Naive thymus-derived CD4-positive, alpha-beta T cell (primary cell): ENCODE measurements around the gene SNAI1. TPM values are rescaled to one million over a fixed set of nuclear protein-coding genes. Genes with fewer than 3 reads are reported as not detected.
"Not testable (repeated sequence)": the region's sequence is repeated elsewhere in the genome, so short reads cannot be mapped to it uniquely, and the experiment has no call there.

ENCODE experiments used
- ATAC-seq: fragments of 150-1000 bp; cut with Tn5 transposase; 2 replicates; pipeline ENCODE4 v1.10.0; 2021; ENCODE audit warnings: mild to moderate bottlenecking, moderate library complexity
- CTCF ChIA-PET: fragments of 350-600 bp; sonication (Branson Sonifier 250); formaldehyde crosslinking; loops from one replicate; lab custom pipeline; 2021; ENCODE audit warnings: antibody characterized with exemption; lab: Charles Lee
- POLR2A ChIA-PET: fragments of 350-600 bp; sonication (Branson Sonifier 250); formaldehyde crosslinking; loops from one replicate; lab custom pipeline; 2021; ENCODE audit warnings: antibody characterized with exemption, inconsistent platforms; lab: Charles Lee
- DNase-seq, 9 donors: peaks; one replicate each; pipeline versions ENCODE4 v3.0.0 to v3.0.0-alpha.2; 2020 to 2022; ENCODE audit warnings: mixed read lengths in 1 of 9
- H3K27ac ChIP-seq: one replicate; pipeline ENCODE4 v1.7.0; 2013; ENCODE audit warnings: mild to moderate bottlenecking, low read depth, low read length, moderate library complexity
- H3K27me3 ChIP-seq, 2 donors: one replicate each; pipeline ENCODE4 v1.7.0; 2013; ENCODE audit warnings: low read length in 2 of 2, mild to moderate bottlenecking in 2 of 2, moderate library complexity in 2 of 2; ENCODE audit not compliant: control insufficient read depth in 2 of 2, insufficient read depth in 2 of 2
- H3K36me3 ChIP-seq, 3 experiments: 1 replicate in 2 of 3; 2 replicates in 1 of 3; pipeline ENCODE4 v1.7.0; 2013; ENCODE audit warnings: low read length in 3 of 3, mild to moderate bottlenecking in 3 of 3, moderate library complexity in 1 of 3; ENCODE audit not compliant: insufficient read depth in 3 of 3, control insufficient read depth in 2 of 3
- H3K4me1 ChIP-seq, 2 donors: one replicate each; pipeline ENCODE4 v1.7.0; 2013; ENCODE audit warnings: low read length in 2 of 2, mild to moderate bottlenecking in 2 of 2, moderate library complexity in 1 of 2; ENCODE audit not compliant: control insufficient read depth in 2 of 2, insufficient read depth in 2 of 2
- H3K4me3 ChIP-seq: 2 replicates; pipeline ENCODE4 v1.7.0; 2013; ENCODE audit warnings: mild to moderate bottlenecking, low read length
- H3K9me3 ChIP-seq, 3 experiments: 1 replicate in 2 of 3; 2 replicates in 1 of 3; pipeline ENCODE4 v1.7.0; 2013; ENCODE audit warnings: low read length in 3 of 3; ENCODE audit not compliant: control insufficient read depth in 2 of 3
- H3K27ac Mint-ChIP-seq, 9 donors: one replicate each; pipeline ENCODE4 v1.8.0; 2020 to 2022; ENCODE audit warnings: mixed read lengths in 9 of 9, mild to moderate bottlenecking in 8 of 9, moderate library complexity in 5 of 9, inconsistent platforms in 2 of 9
- H3K27me3 Mint-ChIP-seq, 5 donors: one replicate each; pipeline ENCODE4 v1.8.0; 2021 to 2022; ENCODE audit warnings: mixed read lengths in 5 of 5, mild to moderate bottlenecking in 1 of 5
- H3K36me3 Mint-ChIP-seq, 5 donors: one replicate each; pipeline ENCODE4 v1.8.0; 2020 to 2022; ENCODE audit warnings: mixed read lengths in 5 of 5, mild to moderate bottlenecking in 3 of 5, inconsistent platforms in 1 of 5
- H3K4me1 Mint-ChIP-seq, 7 donors: one replicate each; pipeline ENCODE4 v1.8.0; 2020 to 2022; ENCODE audit warnings: mixed read lengths in 7 of 7, mild to moderate bottlenecking in 3 of 7, inconsistent platforms in 1 of 7
- H3K4me3 Mint-ChIP-seq, 10 donors: one replicate each; pipeline ENCODE4 v1.8.0; 2020 to 2022; ENCODE audit warnings: mild to moderate bottlenecking in 10 of 10, mixed read lengths in 10 of 10, moderate library complexity in 6 of 10, inconsistent platforms in 2 of 10
- H3K9me3 Mint-ChIP-seq, 11 donors: one replicate each; pipeline ENCODE4 v1.8.0; 2020 to 2022; ENCODE audit warnings: mixed read lengths in 11 of 11, mild to moderate bottlenecking in 4 of 11, inconsistent platforms in 1 of 11, moderate library complexity in 1 of 11
- intact Hi-C, 2 donors: fragments of 100-400 bp; cut with micrococcal nuclease; formaldehyde crosslinking; loops; one replicate each; pipeline ENCODE4 v1.15.1; 2023
- polyA plus RNA-seq, 2 donors: library from polyadenylated mRNA; unstranded; fragments of 300-500 nt; fragmentation: Illumina TruSeq; gene quantifications; one replicate each; pipeline ENCODE4 v1.2.3, GENCODE V29; 2021
- total RNA-seq, 6 experiments: library from RNA in 5 of 6; stranded (reverse) in 5 of 6; gene quantifications; 1 replicate in 5 of 6; 2 replicates in 1 of 6; pipeline ENCODE4 v1.2.3 and lab custom pipeline; 2021 to 2026

SNAI1 gene
- total and polyA plus RNA-seq, 7 experiments from 2014 or later: 0.22 to 7.0 (median 0.34) TPM

DNA sequence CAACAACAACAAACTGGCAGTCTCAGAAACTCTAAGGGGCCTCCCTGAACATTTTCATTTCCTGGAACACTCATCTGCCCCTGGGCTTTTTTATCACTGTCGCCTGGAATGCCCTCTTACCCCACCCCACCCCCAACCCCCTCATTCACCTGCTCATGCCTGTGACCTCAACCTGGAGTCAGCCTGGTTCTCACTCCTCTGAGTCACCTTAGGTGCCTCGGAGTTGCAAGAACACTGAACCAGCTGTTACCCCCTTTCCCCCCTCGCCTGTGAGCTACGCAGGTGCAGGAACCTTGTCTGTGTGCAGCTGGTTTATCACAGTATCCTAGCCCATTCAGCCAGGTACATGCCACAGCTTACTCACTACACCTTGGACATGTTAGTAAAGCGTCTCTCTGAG, 12.8 kb upstream of the SNAI1 start:
- no peaks in the 10 kb centered on the region for H3K9me3 Mint-ChIP-seq
- ChIA-PET CTCF (no interaction called here), POLR2A (no interaction called here)
- H3K27ac Mint-ChIP-seq: no peak overlapping the region
- DNase-seq: no peak
- Histone ChIP-seq H3K4me1 (no peaks in the 10 kb centered on the region), H3K36me3 (peaks cover 0 to 6% (median 0%) of the 10 kb centered on the region in 3 experiments), H3K27ac (no peak overlapping the region), H3K27me3 (no peaks in the 10 kb centered on the region), H3K4me3 (no peak overlapping the region), H3K9me3 (no peaks in the 10 kb centered on the region)
- no peak overlapping the region for H3K4me3 Mint-ChIP-seq
- H3K27me3 Mint-ChIP-seq: no peaks in the 10 kb centered on the region
- no peak for ATAC-seq
- no peaks in the 10 kb centered on the region for H3K36me3 Mint-ChIP-seq
- intact Hi-C loops: no loop called here
- H3K4me1 Mint-ChIP-seq: no peaks in the 10 kb centered on the region

GRCh38 chr20:49970498-49970897, 12.3 kb upstream of the SNAI1 start:
- H3K9me3 Mint-ChIP-seq: no peaks in the 10 kb centered on the region
- H3K4me1 Mint-ChIP-seq: no peaks in the 10 kb centered on the region
- H3K27me3 Mint-ChIP-seq: no peaks in the 10 kb centered on the region
- no peaks in the 10 kb centered on the region for H3K36me3 Mint-ChIP-seq
- Histone ChIP-seq H3K27ac (no peak overlapping the region), H3K4me3 (no peak overlapping the region), H3K9me3 (no peaks in the 10 kb centered on the region), H3K36me3 (peaks cover 0 to under 1% (median 0%) of the 10 kb centered on the region in 3 experiments), H3K4me1 (no peaks in the 10 kb centered on the region), H3K27me3 (no peaks in the 10 kb centered on the region)
- ChIA-PET CTCF (no interaction called here), POLR2A (no interaction called here)
- ATAC-seq (no peak), DNase-seq (no peak)
- H3K4me3 Mint-ChIP-seq: no peak overlapping the region
- no peak overlapping the region for H3K27ac Mint-ChIP-seq
- intact Hi-C loops: no loop called here

- Histone ChIP-seq H3K4me3 (no peak overlapping the region), H3K27me3 (no peaks in the 10 kb centered on the region), H3K36me3 (no peaks in the 10 kb centered on the region), H3K27ac (no peak overlapping the region), H3K9me3 (no peaks in the 10 kb centered on the region), H3K4me1 (peaks cover 0 to 4% of the 10 kb centered on the region in 2 donors)
- H3K36me3 Mint-ChIP-seq: no peaks in the 10 kb centered on the region
- H3K27ac Mint-ChIP-seq: no peak overlapping the region
- intact Hi-C loops: no loop called here
- POLR2A ChIA-PET: no interaction called here
- no peak for DNase-seq
- peaks cover 0 to 7% (median 0%) of the 10 kb centered on the region in 5 donors for H3K27me3 Mint-ChIP-seq
- no peak for ATAC-seq
- H3K4me1 Mint-ChIP-seq: no peaks in the 10 kb centered on the region
- H3K9me3 Mint-ChIP-seq: no peaks in the 10 kb centered on the region
- H3K4me3 Mint-ChIP-seq: no peak overlapping the region
- CTCF ChIA-PET: no interaction called here
Measured at GRCh38 chr20:49973981-49974380, 8.8 kb upstream of the SNAI1 start.

GRCh38 chr20:49976542-49976941, 6.2 kb upstream of the SNAI1 start:
- CTCF ChIA-PET: interaction anchor here (0.5 to 5.0 kb wide), 2 partner anchors 94 to 270 kb away, joined by 6 to 61 read pairs; no protein-coding TSS in a partner anchor
- DNase-seq (no peak), ATAC-seq (no peak)
- Mint-ChIP-seq H3K27ac (no peak overlapping the region), H3K36me3 (no peaks in the 10 kb centered on the region), H3K4me3 (no peak overlapping the region), H3K4me1 (peaks cover 5 to 17% (median 11%) of the 10 kb centered on the region in 7 donors), H3K27me3 (peaks cover 0 to 26% (median 0%) of the 10 kb centered on the region in 5 donors), H3K9me3 (no peaks in the 10 kb centered on the region)
- Histone ChIP-seq H3K4me3 (no peak overlapping the region), H3K27ac (no peak overlapping the region), H3K9me3 (no peaks in the 10 kb centered on the region), H3K36me3 (no peaks in the 10 kb centered on the region), H3K27me3 (no peaks in the 10 kb centered on the region), H3K4me1 (peaks cover 0 to 11% of the 10 kb centered on the region in 2 donors)
- intact Hi-C loops: loop anchor here in 1 of 2 donors (5.0 kb wide), 2 partner anchors 111 to 486 kb away; no protein-coding TSS in a partner anchor
- POLR2A ChIA-PET: interaction anchor here (0.6 to 0.7 kb wide), 3 partner anchors 39 to 201 kb away, joined by 3 to 4 read pairs (median 3); partner anchors contain the start of gene UBE2V1

GRCh38 chr20:49977740-49978139, 5.0 kb upstream of the SNAI1 start:
- H3K9me3 Mint-ChIP-seq, H3K27ac ChIP-seq, H3K27ac Mint-ChIP-seq, H3K4me3 Mint-ChIP-seq, ATAC-seq, H3K36me3 Mint-ChIP-seq, H3K4me3 ChIP-seq, H3K9me3 ChIP-seq, DNase-seq, H3K27me3 ChIP-seq, POLR2A ChIA-PET, H3K36me3 ChIP-seq: not testable (repeated sequence)
- peaks cover 0 to 35% (median 0%) of the 10 kb centered on the region in 5 donors for H3K27me3 Mint-ChIP-seq
- CTCF ChIA-PET: interaction anchor here (0.6 to 5.0 kb wide), 6 partner anchors 11 to 807 kb away, joined by 3 to 61 read pairs (median 4); no protein-coding TSS in a partner anchor
- peaks cover 4 to 11% of the 10 kb centered on the region in 2 donors for H3K4me1 ChIP-seq
- H3K4me1 Mint-ChIP-seq: peaks cover 8 to 22% (median 16%) of the 10 kb centered on the region in 7 donors
- intact Hi-C loops: loop anchor here in 1 of 2 donors (5.0 kb wide), 2 partner anchors 110 to 485 kb away; no protein-coding TSS in a partner anchor

DNA sequence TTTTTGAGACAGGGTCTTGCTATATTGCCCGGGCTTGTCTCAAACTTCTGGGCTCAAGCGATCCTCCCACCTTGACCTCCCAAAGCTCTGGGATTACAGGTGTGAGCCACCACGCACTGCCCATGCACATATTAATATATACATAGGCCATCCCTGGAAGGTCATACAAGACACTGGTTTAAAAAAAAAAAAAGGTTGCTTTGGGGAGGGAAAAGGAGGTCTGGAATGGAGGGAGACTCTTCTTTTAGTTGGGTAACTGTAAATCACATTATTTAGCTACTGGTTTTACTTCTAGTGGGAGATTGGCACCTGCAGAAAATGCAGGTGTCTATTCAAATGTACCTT, 4.1 kb upstream of the SNAI1 start:
- no peaks in the 10 kb centered on the region for H3K27me3 ChIP-seq
- ATAC-seq (no peak), DNase-seq (no peak)
- intact Hi-C loops: loop anchor here (1.0 to 5.0 kb wide), 6 partner anchors 93 to 484 kb away; no protein-coding TSS in a partner anchor
- no peaks in the 10 kb centered on the region for H3K9me3 Mint-ChIP-seq
- H3K4me1 ChIP-seq: peaks cover 11 to 18% of the 10 kb centered on the region in 2 donors
- peaks cover 0 to 41% (median 0%) of the 10 kb centered on the region in 5 donors for H3K27me3 Mint-ChIP-seq
- no peaks in the 10 kb centered on the region for H3K36me3 ChIP-seq
- ChIA-PET POLR2A (interaction anchor here (1.0 to 1.5 kb wide), 4 partner anchors 16 to 198 kb away, joined by 3 to 11 read pairs (median 4); no protein-coding TSS in a partner anchor), CTCF (interaction anchor here (0.6 to 5.0 kb wide), 18 partner anchors 10 to 806 kb away, joined by 3 to 61 read pairs (median 3); no protein-coding TSS in a partner anchor)
- H3K4me1 Mint-ChIP-seq: peaks cover 12 to 27% (median 24%) of the 10 kb centered on the region in 7 donors
- H3K27ac ChIP-seq: no peak overlapping the region
- no peak overlapping the region for H3K4me3 Mint-ChIP-seq
- H3K4me3 ChIP-seq: no peak overlapping the region
- no peak overlapping the region for H3K27ac Mint-ChIP-seq
- no peaks in the 10 kb centered on the region for H3K36me3 Mint-ChIP-seq
- no peaks in the 10 kb centered on the region for H3K9me3 ChIP-seq
